Esophagus squamous epithelium (tissue), 5 donors: ENCODE results near the gene NLRP11. TPM values are rescaled to one million over a fixed set of nuclear protein-coding genes. Genes with fewer than 3 reads are reported as not detected.

Experiments
- DNase-seq: peaks from one replicate; lab custom pipeline; 2025; lab: John Stamatoyannopoulos, UW
- H3K27ac ChIP-seq, 4 donors: fragments of 200-600 bp; sonication (generic); one replicate each; pipeline ENCODE4 v1.5.1; 2016 to 2019; ENCODE audit warnings: mild to moderate bottlenecking in 1 of 4
- H3K27me3 ChIP-seq, 4 donors: fragments of 200-600 bp; sonication (generic); 1 replicate in 3 of 4; 2 replicates in 1 of 4; pipeline versions ENCODE4 v1.5.1 to v1.6.0; 2017 to 2021; ENCODE audit warnings: antibody characterized with exemption in 1 of 4
- H3K36me3 ChIP-seq, 3 donors: fragments of 200-600 bp; sonication (generic); one replicate each; pipeline ENCODE4 v1.5.1; 2016 to 2019
- H3K4me1 ChIP-seq, 3 donors: fragments of 200-600 bp; sonication (generic); one replicate each; pipeline ENCODE4 v1.5.1; 2017 to 2019
- H3K4me3 ChIP-seq, 4 donors: fragments of 200-600 bp; sonication (generic); 1 replicate in 3 of 4; 2 replicates in 1 of 4; pipeline ENCODE4 v1.5.1; 2016 to 2019; ENCODE audit warnings: mild to moderate bottlenecking in 2 of 4, moderate library complexity in 1 of 4
- H3K9me3 ChIP-seq, 3 donors: fragments of 200-600 bp; sonication (generic); one replicate each; pipeline ENCODE4 v1.5.1; 2016 to 2019
- POLR2A ChIP-seq, 4 donors: fragments of 450-650 bp; IDR thresholded peaks; one replicate each; pipeline ENCODE4 v1.6.1; 2017; ENCODE audit warnings: antibody characterized with exemption in 4 of 4, mild to moderate bottlenecking in 4 of 4, moderate library complexity in 3 of 4
- WGBS, 2 donors: methylation state at CpG; one replicate each; pipeline ENCODE4 v1.1.5; 2018; 5-methylcytosine and 5-hydroxymethylcytosine counted together
- intact Hi-C: fragments of 100-400 bp; cut with DNase I; formaldehyde crosslinking; loops from one replicate; pipeline ENCODE4 v1.15.0; 2022
- total RNA-seq, 4 donors: library from RNA; depleted of rRNA; stranded (reverse); fragments of >200 nt; gene quantifications; one replicate each; pipeline ENCODE4 v1.1.0, GENCODE V29; 2016
- TF ChIP-seq, protein P1 (sequence below), 6 experiments: fragments of 450-650 bp in 4 of 6; fragments of 200-600 bp in 2 of 6; sonication (generic) in 2 of 6; IDR thresholded peaks; one replicate each; pipeline ENCODE4 v1.5.1; 2016 to 2019; ENCODE audit warnings: antibody characterized with exemption in 6 of 6, mild to moderate bottlenecking in 4 of 6, moderate library complexity in 4 of 6
- donor health status: DM: yes; HTN: yes; CAD: no.

NLRP11 gene
- not detected for total RNA-seq

DNA sequence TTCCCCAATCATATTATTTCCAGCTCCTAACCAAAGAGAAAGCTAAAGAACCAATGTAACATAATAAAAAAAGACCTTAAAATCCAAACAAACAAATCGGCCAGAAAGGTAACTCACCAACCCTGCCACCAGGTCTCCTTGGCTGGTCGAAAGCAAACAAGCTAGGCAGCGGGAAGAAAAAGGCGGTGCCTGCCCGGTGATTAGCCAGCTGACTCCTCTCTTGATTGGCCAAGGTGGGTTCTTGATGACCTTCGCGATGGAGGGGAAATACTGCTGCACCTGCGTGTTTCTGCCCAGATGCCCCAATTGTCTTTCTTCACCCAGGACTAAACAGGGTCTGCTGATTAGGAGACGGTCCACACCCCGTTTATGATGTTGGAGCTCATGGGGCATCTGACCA is at the start of gene NLRP11:
Gene NLRP11, minus strand, starts transcription at position 154 of the 400 bp plus-strand sequence. CDS start 13,825 bp downstream, outside the sequence.
- no peak within 1 kb of the TSS for H3K27ac ChIP-seq
- WGBS, 2 donors = 77 to 85% methylated on average over 10 of the region's 10 CpGs
- intact Hi-C loops = no loop called here
- TF ChIP-seq, protein P1, sequence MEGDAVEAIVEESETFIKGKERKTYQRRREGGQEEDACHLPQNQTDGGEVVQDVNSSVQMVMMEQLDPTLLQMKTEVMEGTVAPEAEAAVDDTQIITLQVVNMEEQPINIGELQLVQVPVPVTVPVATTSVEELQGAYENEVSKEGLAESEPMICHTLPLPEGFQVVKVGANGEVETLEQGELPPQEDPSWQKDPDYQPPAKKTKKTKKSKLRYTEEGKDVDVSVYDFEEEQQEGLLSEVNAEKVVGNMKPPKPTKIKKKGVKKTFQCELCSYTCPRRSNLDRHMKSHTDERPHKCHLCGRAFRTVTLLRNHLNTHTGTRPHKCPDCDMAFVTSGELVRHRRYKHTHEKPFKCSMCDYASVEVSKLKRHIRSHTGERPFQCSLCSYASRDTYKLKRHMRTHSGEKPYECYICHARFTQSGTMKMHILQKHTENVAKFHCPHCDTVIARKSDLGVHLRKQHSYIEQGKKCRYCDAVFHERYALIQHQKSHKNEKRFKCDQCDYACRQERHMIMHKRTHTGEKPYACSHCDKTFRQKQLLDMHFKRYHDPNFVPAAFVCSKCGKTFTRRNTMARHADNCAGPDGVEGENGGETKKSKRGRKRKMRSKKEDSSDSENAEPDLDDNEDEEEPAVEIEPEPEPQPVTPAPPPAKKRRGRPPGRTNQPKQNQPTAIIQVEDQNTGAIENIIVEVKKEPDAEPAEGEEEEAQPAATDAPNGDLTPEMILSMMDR (IDR thresholded peaks at IDR 0.05) = no peak
- TF ChIP-seq POLR2A (IDR thresholded peaks at IDR 0.05) = no peak
- H3K4me3 ChIP-seq = no peak within 1 kb of the TSS
- no peak for DNase-seq
- H3K9me3 ChIP-seq = peaks cover 0 to 5% (median 0%) of the 10 kb centered on the region in 3 donors
- H3K4me1 ChIP-seq = no peaks in the 10 kb centered on the region
- H3K36me3 ChIP-seq = no peaks in the 10 kb centered on the region
- no peaks in the 10 kb centered on the region for H3K27me3 ChIP-seq

DNA sequence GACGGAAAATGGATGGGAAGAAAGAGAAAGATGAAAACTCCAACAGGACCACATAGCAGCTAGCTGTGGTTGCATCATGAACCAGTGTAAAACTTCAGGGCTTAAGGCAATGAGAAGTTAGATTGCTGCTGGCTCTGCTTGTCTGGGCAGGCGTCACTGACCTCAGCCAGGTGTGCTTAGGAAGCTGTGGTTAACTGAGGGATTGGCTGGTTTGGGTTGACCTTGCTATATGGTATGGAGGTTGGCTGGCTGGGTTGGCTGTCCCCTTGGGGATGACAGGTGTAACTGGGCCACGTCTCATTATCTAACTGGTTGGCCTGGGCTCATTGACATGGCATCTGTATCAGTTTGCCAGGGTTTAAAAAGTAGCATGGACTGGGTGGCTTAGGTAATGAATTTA is 45.4 kb upstream of the NLRP11 start:
- Histone ChIP-seq H3K9me3 (peaks cover 0 to 18% (median 0%) of the 10 kb centered on the region in 3 donors), H3K27me3 (no peaks in the 10 kb centered on the region), H3K36me3 (no peaks in the 10 kb centered on the region), H3K4me3 (no peak overlapping the region), H3K27ac (no peak overlapping the region), H3K4me1 (no peaks in the 10 kb centered on the region)
- 44 to 56% methylated on average over 3 of the region's 3 CpGs for WGBS, 2 donors
- no peak for TF ChIP-seq POLR2A (IDR thresholded peaks at IDR 0.05)
- TF ChIP-seq, protein P1 (IDR thresholded peaks at IDR 0.05) = no peak
- DNase-seq = no peak
- intact Hi-C loops = no loop called here

DNA sequence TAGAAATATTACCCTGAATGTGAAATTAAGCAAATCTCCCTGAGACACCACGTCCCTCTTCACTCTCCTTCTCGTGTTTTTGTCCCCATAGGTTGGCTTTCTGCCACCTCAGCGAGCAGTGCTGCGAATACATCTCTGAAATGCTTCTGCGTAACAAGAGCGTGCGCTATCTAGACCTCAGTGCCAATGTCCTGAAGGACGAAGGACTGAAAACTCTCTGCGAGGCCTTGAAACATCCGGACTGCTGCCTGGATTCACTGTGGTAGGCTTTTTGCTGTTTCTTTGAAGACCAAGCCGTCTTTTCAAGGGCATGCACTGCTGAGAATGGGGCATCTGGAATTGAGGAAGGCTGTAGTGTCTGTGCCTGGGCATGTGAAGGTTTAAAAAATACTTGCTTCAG is 38.9 kb upstream of the NLRP11 start:
- no peak for DNase-seq
- Histone ChIP-seq H3K9me3 (peaks cover 0 to 32% (median 0%) of the 10 kb centered on the region in 3 donors), H3K27ac (no peak overlapping the region), H3K27me3 (no peaks in the 10 kb centered on the region), H3K36me3 (no peaks in the 10 kb centered on the region), H3K4me1 (no peaks in the 10 kb centered on the region), H3K4me3 (no peak overlapping the region)
- WGBS, 2 donors = 78 to 82% methylated on average over 11 of the region's 11 CpGs
- no peak for TF ChIP-seq POLR2A (IDR thresholded peaks at IDR 0.05)
- TF ChIP-seq, protein P1 (IDR thresholded peaks at IDR 0.05) = no peak
- intact Hi-C loops = no loop called here

DNA sequence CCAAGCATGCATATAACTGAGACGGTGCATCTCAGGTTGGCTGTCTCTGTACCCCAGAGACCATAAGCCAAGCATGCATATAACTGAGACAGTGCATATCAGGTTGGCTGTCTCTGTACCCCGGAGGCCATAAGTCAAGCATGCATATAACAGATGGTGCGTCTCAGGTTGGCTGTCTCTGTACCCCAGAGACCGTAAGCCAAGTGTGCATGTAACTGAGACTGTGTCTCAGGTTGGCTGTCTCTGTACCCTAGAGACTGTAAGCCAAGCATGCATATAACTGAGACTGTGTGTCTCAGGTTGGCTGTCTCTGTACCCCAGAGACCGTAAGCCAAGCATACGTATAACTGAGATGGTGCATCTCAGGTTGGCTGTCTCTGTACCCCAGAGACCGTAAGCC is 35.3 kb upstream of the NLRP11 start:
- H3K36me3 ChIP-seq = no peaks in the 10 kb centered on the region
- intact Hi-C loops = no loop called here
- 83 to 89% methylated on average over 1 to 6 of the region's 7 CpGs for WGBS, 2 donors
- H3K4me3 ChIP-seq = no peak overlapping the region
- no peak for TF ChIP-seq POLR2A (IDR thresholded peaks at IDR 0.05)
- TF ChIP-seq, protein P1 (IDR thresholded peaks at IDR 0.05) = no peak
- no peak for DNase-seq
- H3K27me3 ChIP-seq = no peaks in the 10 kb centered on the region
- peaks cover 0 to 26% (median 0%) of the 10 kb centered on the region in 3 donors for H3K9me3 ChIP-seq
- H3K4me1 ChIP-seq = no peaks in the 10 kb centered on the region
- H3K27ac ChIP-seq = no peak overlapping the region

DNA sequence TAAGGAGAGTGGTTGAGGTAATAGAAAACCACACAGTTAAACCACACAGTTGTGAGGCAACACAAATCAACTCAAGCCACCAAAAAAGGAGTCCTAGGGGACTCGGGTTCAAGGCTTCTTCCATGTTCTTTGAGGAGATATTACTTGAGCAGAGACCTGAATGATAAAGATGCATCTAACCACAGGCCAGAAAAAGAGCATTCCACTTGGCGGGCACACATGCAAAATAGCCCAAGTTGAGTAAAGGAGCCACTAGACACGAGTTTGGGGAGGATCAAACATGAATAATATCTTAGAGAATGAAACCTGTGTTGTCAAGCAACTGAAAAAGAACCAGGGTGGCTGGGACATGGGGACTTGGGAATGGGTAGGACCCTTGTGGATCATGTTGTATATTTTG is 34.7 kb upstream of the NLRP11 start:
- TF ChIP-seq POLR2A (IDR thresholded peaks at IDR 0.05) = no peak
- TF ChIP-seq, protein P1 (IDR thresholded peaks at IDR 0.05) = no peak
- 42 to 44% methylated on average over 3 of the region's 3 CpGs for WGBS, 2 donors
- intact Hi-C loops = no loop called here

More for the DNA sequence above, 34.7 kb upstream of the NLRP11 start:
- no peaks in the 10 kb centered on the region for H3K36me3 ChIP-seq
- no peak for DNase-seq
- H3K27ac ChIP-seq = no peak overlapping the region
- peaks cover 0 to 21% (median 0%) of the 10 kb centered on the region in 3 donors for H3K9me3 ChIP-seq
- no peaks in the 10 kb centered on the region for H3K27me3 ChIP-seq
- no peaks in the 10 kb centered on the region for H3K4me1 ChIP-seq
- no peak overlapping the region for H3K4me3 ChIP-seq
